Measurements from ENCODE around the gene PROZ.

The PROZ gene

DNA sequence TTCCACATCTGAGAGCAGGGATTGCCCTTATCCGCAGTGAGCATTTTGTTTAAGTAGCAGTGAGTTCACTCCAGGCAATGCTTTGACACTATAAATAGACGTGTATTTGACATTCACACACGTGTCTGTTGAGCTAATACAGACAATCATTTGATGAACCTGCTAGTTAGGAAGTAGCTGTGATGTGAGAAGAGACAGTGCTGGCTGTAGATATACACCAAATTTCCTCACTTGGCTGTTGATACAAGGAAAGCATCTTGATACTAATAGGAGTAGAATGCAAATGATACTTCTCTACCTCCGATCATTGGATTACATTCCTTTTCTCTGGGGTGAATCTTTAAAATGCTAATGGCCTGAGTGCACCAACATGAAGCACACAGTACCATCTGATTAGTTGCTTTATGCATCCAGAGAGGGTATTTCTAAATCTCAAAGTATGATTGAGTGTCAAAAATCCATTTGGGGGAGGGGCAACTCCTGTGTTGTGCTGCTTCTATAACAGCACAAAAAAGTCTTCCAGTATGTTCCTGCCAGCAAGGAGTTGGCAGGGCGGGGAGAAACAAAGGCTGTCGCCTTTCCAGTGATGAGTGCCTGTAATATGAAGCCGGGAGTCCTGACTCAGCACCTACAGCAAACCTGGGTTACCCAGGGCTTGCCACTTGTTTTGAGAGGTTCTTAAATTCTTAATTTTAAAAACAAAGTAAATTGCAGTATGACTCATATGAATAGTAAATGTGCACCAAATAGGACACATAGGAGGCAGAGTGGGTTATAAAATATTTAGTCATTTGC is 58.0 kb downstream of the PROZ start:
- TF ChIP-seq, protein P1, sequence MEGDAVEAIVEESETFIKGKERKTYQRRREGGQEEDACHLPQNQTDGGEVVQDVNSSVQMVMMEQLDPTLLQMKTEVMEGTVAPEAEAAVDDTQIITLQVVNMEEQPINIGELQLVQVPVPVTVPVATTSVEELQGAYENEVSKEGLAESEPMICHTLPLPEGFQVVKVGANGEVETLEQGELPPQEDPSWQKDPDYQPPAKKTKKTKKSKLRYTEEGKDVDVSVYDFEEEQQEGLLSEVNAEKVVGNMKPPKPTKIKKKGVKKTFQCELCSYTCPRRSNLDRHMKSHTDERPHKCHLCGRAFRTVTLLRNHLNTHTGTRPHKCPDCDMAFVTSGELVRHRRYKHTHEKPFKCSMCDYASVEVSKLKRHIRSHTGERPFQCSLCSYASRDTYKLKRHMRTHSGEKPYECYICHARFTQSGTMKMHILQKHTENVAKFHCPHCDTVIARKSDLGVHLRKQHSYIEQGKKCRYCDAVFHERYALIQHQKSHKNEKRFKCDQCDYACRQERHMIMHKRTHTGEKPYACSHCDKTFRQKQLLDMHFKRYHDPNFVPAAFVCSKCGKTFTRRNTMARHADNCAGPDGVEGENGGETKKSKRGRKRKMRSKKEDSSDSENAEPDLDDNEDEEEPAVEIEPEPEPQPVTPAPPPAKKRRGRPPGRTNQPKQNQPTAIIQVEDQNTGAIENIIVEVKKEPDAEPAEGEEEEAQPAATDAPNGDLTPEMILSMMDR (IDR thresholded peaks at IDR 0.05): no peak

GRCh38 chr13:113218586-113218985 is 60.1 kb downstream of the PROZ start:
- Histone ChIP-seq H3K4me1 (ENCODE audit: control insufficient read depth in 1 of 2, insufficient read depth in 1 of 2, low read depth in 1 of 2, low read length in 1 of 2) (no peaks in the 10 kb centered on the region), H3K4me3 (ENCODE audit: low read depth in 1 of 2, low read length in 1 of 2) (no peak overlapping the region), H3K27ac (no peak overlapping the region), H3K27me3 (no peaks in the 10 kb centered on the region), H3K9me3 (no peaks in the 10 kb centered on the region), H3K36me3 (peaks cover 42% of the 10 kb centered on the region)
- TF ChIP-seq, protein P1 (IDR thresholded peaks at IDR 0.05): no peak

More for the DNA sequence above, 58.0 kb downstream of the PROZ start:
- H3K27ac ChIP-seq: no peak overlapping the region
- H3K9me3 ChIP-seq: no peaks in the 10 kb centered on the region
- no peaks in the 10 kb centered on the region for H3K4me1 ChIP-seq (ENCODE audit: control insufficient read depth in 1 of 2, insufficient read depth in 1 of 2, low read depth in 1 of 2, low read length in 1 of 2)
- H3K27me3 ChIP-seq: no peaks in the 10 kb centered on the region
- no peak overlapping the region for H3K4me3 ChIP-seq (ENCODE audit: low read depth in 1 of 2, low read length in 1 of 2)
- H3K36me3 ChIP-seq: peaks cover 26% of the 10 kb centered on the region

DNA sequence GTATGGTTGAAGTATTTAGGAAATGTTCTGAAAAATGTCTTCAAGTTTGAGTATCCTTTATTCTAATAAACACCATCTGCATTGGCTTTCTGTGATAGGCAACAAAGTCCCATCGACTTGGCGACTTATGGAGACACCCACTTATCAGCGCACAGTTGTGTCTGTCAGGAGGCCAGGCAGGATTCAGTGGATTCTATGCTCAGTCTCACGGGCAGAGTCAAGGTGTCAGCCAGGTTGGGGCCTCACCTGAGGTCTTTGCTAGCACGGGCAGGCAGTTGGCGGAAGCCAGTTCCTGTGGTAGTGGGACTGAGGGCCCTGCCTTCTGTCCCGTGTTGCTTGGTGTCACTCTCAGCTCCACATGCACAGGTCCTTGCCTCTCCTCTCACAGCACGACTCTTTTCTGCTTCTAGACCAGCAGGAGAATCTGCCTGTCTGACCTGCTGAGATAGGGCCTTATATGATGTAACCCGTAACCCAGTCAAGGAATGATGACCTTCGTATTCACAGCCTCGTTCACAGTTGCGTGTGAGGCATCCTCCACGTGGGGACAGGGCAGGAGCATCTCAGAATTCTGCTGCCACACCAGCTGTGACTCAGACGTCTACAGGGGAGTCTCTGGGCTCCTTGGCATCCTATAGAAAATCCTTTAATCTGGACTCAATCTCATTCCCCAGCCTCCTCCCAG is 61.0 kb downstream of the PROZ start:
- TF ChIP-seq, protein P1 (IDR thresholded peaks at IDR 0.05): no peak
- Histone ChIP-seq H3K4me3 (ENCODE audit: low read depth in 1 of 2, low read length in 1 of 2) (no peak overlapping the region), H3K4me1 (ENCODE audit: control insufficient read depth in 1 of 2, insufficient read depth in 1 of 2, low read depth in 1 of 2, low read length in 1 of 2) (no peaks in the 10 kb centered on the region), H3K27me3 (no peaks in the 10 kb centered on the region), H3K27ac (no peak overlapping the region), H3K9me3 (no peaks in the 10 kb centered on the region), H3K36me3 (peaks cover 50% of the 10 kb centered on the region)

DNA sequence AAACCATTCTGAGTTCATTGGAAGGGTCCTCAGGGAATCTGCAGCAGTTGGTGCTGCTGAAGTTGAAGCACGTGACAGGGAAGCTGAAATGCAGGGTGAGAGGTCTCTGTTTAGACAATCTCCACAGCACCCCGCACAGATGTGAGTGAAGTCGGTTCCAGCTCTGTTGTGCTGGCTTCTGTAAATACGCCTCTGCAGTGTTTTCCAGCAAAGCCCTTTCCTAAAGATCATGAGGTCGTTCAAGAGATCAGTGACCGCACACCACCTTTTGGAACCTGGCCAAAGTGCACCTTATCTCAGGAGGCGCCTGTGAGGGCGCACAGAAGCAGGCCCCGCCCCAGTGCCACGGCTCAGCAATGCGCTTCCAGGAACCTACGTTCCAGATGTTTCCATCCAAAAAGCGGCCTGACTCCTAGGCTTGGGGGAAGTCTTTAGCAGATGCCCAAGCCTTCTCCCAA is 61.7 kb downstream of the PROZ start:
- TF ChIP-seq, protein P1 (IDR thresholded peaks at IDR 0.05): no peak
- no peaks in the 10 kb centered on the region for H3K27me3 ChIP-seq
- H3K36me3 ChIP-seq: peaks cover 58% of the 10 kb centered on the region
- no peaks in the 10 kb centered on the region for H3K9me3 ChIP-seq
- no peaks in the 10 kb centered on the region for H3K4me1 ChIP-seq (ENCODE audit: control insufficient read depth in 1 of 2, insufficient read depth in 1 of 2, low read depth in 1 of 2, low read length in 1 of 2)
- H3K4me3 ChIP-seq (ENCODE audit: low read depth in 1 of 2, low read length in 1 of 2): no peak overlapping the region
- no peak overlapping the region for H3K27ac ChIP-seq

GRCh38 chr13:113220877-113221276 is 62.4 kb downstream of the PROZ start:
- Histone ChIP-seq H3K9me3 (no peaks in the 10 kb centered on the region), H3K4me1 (ENCODE audit: control insufficient read depth in 1 of 2, insufficient read depth in 1 of 2, low read depth in 1 of 2, low read length in 1 of 2) (no peaks in the 10 kb centered on the region), H3K4me3 (ENCODE audit: low read depth in 1 of 2, low read length in 1 of 2) (no peak overlapping the region), H3K27ac (no peak overlapping the region), H3K27me3 (no peaks in the 10 kb centered on the region), H3K36me3 (peaks cover 65% of the 10 kb centered on the region)
- TF ChIP-seq, protein P1 (IDR thresholded peaks at IDR 0.05): no peak

Measured in neutrophil (primary cell).